ENCODE measurements around the gene SEMA3G.

The SEMA3G gene

GRCh38 chr3:52394751-52395502 lies 50.0 kb downstream of the SEMA3G start:
- no peak for DNase-seq

- no peak for DNase-seq
These were observed 50.8 kb downstream of the SEMA3G start for GRCh38 chr3:52393959-52394670.

- no peak for DNase-seq
These were observed 51.6 kb downstream of the SEMA3G start for GRCh38 chr3:52393131-52393807.

GRCh38 chr3:52392216-52392930 lies 52.5 kb downstream of the SEMA3G start:
- DNase-seq, result no peak

- DNase-seq, result no peak
These were observed 53.8 kb downstream of the SEMA3G start for GRCh38 chr3:52391096-52391495.

- DNase-seq, result no peak
These were observed 56.0 kb downstream of the SEMA3G start for GRCh38 chr3:52388933-52389332.

- no peak for DNase-seq
These were observed 56.5 kb downstream of the SEMA3G start for GRCh38 chr3:52388348-52388821.

- no peak for DNase-seq
These were observed 57.4 kb downstream of the SEMA3G start for GRCh38 chr3:52387481-52387880.

- peak in 1 of 2 donors; percentile 17 for DNase-seq
These were observed 59.7 kb downstream of the SEMA3G start for GRCh38 chr3:52385157-52385556.

- DNase-seq, result no peak
These were observed 60.7 kb downstream of the SEMA3G start for GRCh38 chr3:52384019-52384761.

- DNase-seq, result no peak
These were observed 61.5 kb downstream of the SEMA3G start for GRCh38 chr3:52383446-52383845.
